OCI-LY1 (cell line): ENCODE results near the gene RASAL2.

Experiments
- H2AFZ ChIP-seq: fragments of 200-600 bp; sonication (generic), shearing (Covaris generic); 2 replicates; pipeline ENCODE4 v1.6.0; 2014; ENCODE audit warnings: antibody characterized with exemption, mild to moderate bottlenecking, low read length
- H3F3A ChIP-seq: fragments of 200-600 bp; sonication (generic), shearing (Covaris generic); 2 replicates; pipeline ENCODE4 v1.6.0; 2014; ENCODE audit warnings: mild to moderate bottlenecking, antibody characterized with exemption, low read length, moderate library complexity; ENCODE audit not compliant: insufficient read depth
- H3K27ac ChIP-seq: fragments of 200-600 bp; sonication (generic); 2 replicates; pipeline ENCODE4 v1.5.1; 2014; ENCODE audit warnings: low read length, mixed run types, mild to moderate bottlenecking, low read depth; ENCODE audit not compliant: poor library complexity, severe bottlenecking
- H3K27me3 ChIP-seq: fragments of 200-600 bp; sonication (generic); 2 replicates; pipeline ENCODE4 v1.6.0; 2014; ENCODE audit warnings: antibody characterized with exemption, mild to moderate bottlenecking, low read length, moderate library complexity; ENCODE audit not compliant: insufficient read depth
- H3K36me3 ChIP-seq: fragments of 200-600 bp; sonication (generic); 2 replicates; pipeline ENCODE4 v1.6.1; 2014; ENCODE audit warnings: mild to moderate bottlenecking, antibody characterized with exemption, low read length, moderate library complexity, mixed read lengths; ENCODE audit not compliant: insufficient read depth
- H3K4me1 ChIP-seq: fragments of 200-600 bp; sonication (generic); 2 replicates; pipeline ENCODE4 v1.5.1; 2014; ENCODE audit warnings: mild to moderate bottlenecking, low read length, moderate library complexity; ENCODE audit not compliant: insufficient read depth, severe bottlenecking
- H3K4me2 ChIP-seq: fragments of 200-600 bp; sonication (generic), shearing (Covaris generic); 2 replicates; pipeline ENCODE4 v1.6.1; 2014; ENCODE audit warnings: low read length
- H3K4me3 ChIP-seq: fragments of 200-600 bp; sonication (generic); 2 replicates; pipeline ENCODE4 v1.5.1; 2014; ENCODE audit warnings: low read length, low read depth, mild to moderate bottlenecking, mixed read lengths; ENCODE audit not compliant: poor library complexity, severe bottlenecking
- H3K79me2 ChIP-seq: fragments of 200-600 bp; shearing (Covaris generic); 2 replicates; pipeline ENCODE4 v1.6.1; 2016; ENCODE audit warnings: mixed run types, low read length, mixed read lengths; ENCODE audit not compliant: insufficient read depth
- H3K9ac ChIP-seq: fragments of 200-600 bp; sonication (generic), shearing (Covaris generic); 2 replicates; pipeline ENCODE4 v1.6.1; 2014; ENCODE audit warnings: mild to moderate bottlenecking, low read length, mixed read lengths
- H3K9me2 ChIP-seq: fragments of 200-600 bp; sonication (generic), shearing (Covaris generic); 2 replicates; pipeline ENCODE4 v1.6.1; 2014; ENCODE audit warnings: low read depth, mild to moderate bottlenecking, low read length, mixed read lengths
- H3K9me3 ChIP-seq: fragments of 200-600 bp; shearing (Covaris generic); 2 replicates; pipeline ENCODE4 v1.6.1; 2014; ENCODE audit warnings: low read length, mixed read lengths
- H4K20me1 ChIP-seq: fragments of 200-600 bp; sonication (generic), shearing (Covaris generic); 2 replicates; pipeline ENCODE4 v1.6.0; 2016; ENCODE audit warnings: mild to moderate bottlenecking, low read length; ENCODE audit not compliant: insufficient read depth
- CTCF ChIP-seq: fragments of 200-600 bp; sonication (generic), shearing (Covaris generic); IDR thresholded peaks from 2 replicates; pipeline ENCODE4 v1.5.1; 2017; ENCODE audit warnings: mild to moderate bottlenecking, antibody characterized with exemption, low read length, moderate library complexity, mixed read lengths
- EZH2 ChIP-seq: fragments of 200-600 bp; sonication (generic), shearing (Covaris generic); IDR thresholded peaks from 2 replicates; pipeline ENCODE4 v1.8.0; 2017; ENCODE audit warnings: borderline replicate concordance, mixed run types, mild to moderate bottlenecking, antibody characterized with exemption, low read length, moderate library complexity, mixed read lengths

The RASAL2 gene

GRCh38 chr1:178393370-178393769, 299.5 kb downstream of the RASAL2 start:
- Histone ChIP-seq H3K27me3 (no peaks in the 10 kb centered on the region), H3K9me3 (no peaks in the 10 kb centered on the region), H3F3A (no peaks in the 10 kb centered on the region), H3K4me3 (no peak overlapping the region), H3K4me2 (no peak overlapping the region), H3K4me1 (no peaks in the 10 kb centered on the region), H2AFZ (no peak overlapping the region), H3K9me2 (no peaks in the 10 kb centered on the region), H4K20me1 (no peaks in the 10 kb centered on the region), H3K27ac (no peak overlapping the region), H3K9ac (no peak overlapping the region), H3K79me2 (no peaks in the 10 kb centered on the region), H3K36me3 (no peaks in the 10 kb centered on the region)
- no peak for TF ChIP-seq CTCF
- TF ChIP-seq EZH2 = no peak

DNA sequence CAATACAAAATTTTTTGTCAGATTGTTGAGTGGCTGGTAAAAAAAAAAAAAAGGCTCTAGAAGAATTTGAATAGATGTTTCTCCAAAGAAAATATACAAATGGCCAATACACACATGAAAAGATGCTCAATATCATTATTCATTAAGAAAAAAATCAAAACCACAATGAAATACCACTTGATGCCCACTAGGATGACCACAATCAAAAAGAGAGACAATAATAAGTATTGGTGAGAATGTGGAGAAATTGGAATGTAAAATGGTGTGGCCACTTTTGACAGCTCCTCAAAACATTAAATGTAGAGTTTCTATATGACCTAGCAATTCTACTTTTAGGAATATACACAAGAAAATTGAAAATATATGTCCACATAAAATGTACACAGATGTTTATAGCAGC, 302.9 kb downstream of the RASAL2 start:
- Histone ChIP-seq H3K4me2 (no peak overlapping the region), H3K4me3 (no peak overlapping the region), H3K79me2 (no peaks in the 10 kb centered on the region), H3K27me3 (no peaks in the 10 kb centered on the region), H3K9me2 (no peaks in the 10 kb centered on the region), H3K36me3 (no peaks in the 10 kb centered on the region), H3F3A (no peaks in the 10 kb centered on the region), H3K9ac (no peak overlapping the region), H2AFZ (no peak overlapping the region), H3K4me1 (no peaks in the 10 kb centered on the region), H3K27ac (no peak overlapping the region), H4K20me1 (no peaks in the 10 kb centered on the region), H3K9me3 (no peaks in the 10 kb centered on the region)
- no peak for TF ChIP-seq EZH2
- TF ChIP-seq CTCF = no peak

GRCh38 chr1:178397678-178398077, 303.8 kb downstream of the RASAL2 start:
- Histone ChIP-seq H3K9me2 (no peaks in the 10 kb centered on the region), H3K9ac (no peak overlapping the region), H3K27me3 (no peaks in the 10 kb centered on the region), H3K36me3 (no peaks in the 10 kb centered on the region), H3K9me3 (no peaks in the 10 kb centered on the region), H3F3A (no peaks in the 10 kb centered on the region), H3K4me1 (no peaks in the 10 kb centered on the region), H3K27ac (no peak overlapping the region), H3K79me2 (no peaks in the 10 kb centered on the region), H2AFZ (no peak overlapping the region), H4K20me1 (no peaks in the 10 kb centered on the region), H3K4me3 (no peak overlapping the region), H3K4me2 (no peak overlapping the region)
- TF ChIP-seq CTCF (no peak), EZH2 (no peak)
